ENCODE data around the gene HS3ST2. TPM values are rescaled to one million over a fixed set of nuclear protein-coding genes. Genes with fewer than 3 reads are reported as not detected.

HS3ST2 gene
- polyA plus RNA-seq, 2 donors, result 0.08 TPM

- 66 to 79% methylated on average over 5 of the region's 5 CpGs for WGBS, 2 donors
- H3K27ac ChIP-seq (ENCODE audit: low read depth in 2 of 2, low read length in 1 of 2), result no peak overlapping the region
- H3K4me1 ChIP-seq (ENCODE audit: control insufficient read depth in 2 of 2, insufficient read depth in 2 of 2, low read length in 1 of 2), result no peaks in the 10 kb centered on the region
- H3K9me3 ChIP-seq (ENCODE audit: control insufficient read depth in 2 of 2, insufficient read depth in 1 of 2, low read depth in 1 of 2, low read length in 1 of 2), result no peaks in the 10 kb centered on the region
- no peak overlapping the region for H3K4me3 ChIP-seq (ENCODE audit: low read depth in 1 of 2, low read length in 2 of 2)
- H3K36me3 ChIP-seq (ENCODE audit: control insufficient read depth in 2 of 2, insufficient read depth in 2 of 2, low read length in 1 of 2), result no peaks in the 10 kb centered on the region
- H3K27me3 ChIP-seq (ENCODE audit: control insufficient read depth in 1 of 2, insufficient read depth in 2 of 2, low read length in 2 of 2), result no peaks in the 10 kb centered on the region
These were observed 28.4 kb upstream of the HS3ST2 start for GRCh38 chr16:22785552-22785951.

- H3K9me3 ChIP-seq (ENCODE audit: control insufficient read depth in 2 of 2, insufficient read depth in 1 of 2, low read depth in 1 of 2, low read length in 1 of 2), result no peaks in the 10 kb centered on the region
- H3K4me1 ChIP-seq (ENCODE audit: control insufficient read depth in 2 of 2, insufficient read depth in 2 of 2, low read length in 1 of 2), result no peaks in the 10 kb centered on the region
- H3K4me3 ChIP-seq (ENCODE audit: low read depth in 1 of 2, low read length in 2 of 2), result no peak overlapping the region
- H3K27me3 ChIP-seq (ENCODE audit: control insufficient read depth in 1 of 2, insufficient read depth in 2 of 2, low read length in 2 of 2), result no peaks in the 10 kb centered on the region
- no peaks in the 10 kb centered on the region for H3K36me3 ChIP-seq (ENCODE audit: control insufficient read depth in 2 of 2, insufficient read depth in 2 of 2, low read length in 1 of 2)
- H3K27ac ChIP-seq (ENCODE audit: low read depth in 2 of 2, low read length in 1 of 2), result no peak overlapping the region
- 93 to 94% methylated on average over 2 of the region's 2 CpGs for WGBS, 2 donors
These were observed 27.7 kb upstream of the HS3ST2 start for GRCh38 chr16:22786284-22786683.

- H3K27me3 ChIP-seq (ENCODE audit: control insufficient read depth in 1 of 2, insufficient read depth in 2 of 2, low read length in 2 of 2), result no peaks in the 10 kb centered on the region
- H3K4me1 ChIP-seq (ENCODE audit: control insufficient read depth in 2 of 2, insufficient read depth in 2 of 2, low read length in 1 of 2), result no peaks in the 10 kb centered on the region
- H3K27ac ChIP-seq (ENCODE audit: low read depth in 2 of 2, low read length in 1 of 2), result no peak overlapping the region
- H3K9me3 ChIP-seq (ENCODE audit: control insufficient read depth in 2 of 2, insufficient read depth in 1 of 2, low read depth in 1 of 2, low read length in 1 of 2), result no peaks in the 10 kb centered on the region
- WGBS, 2 donors, result 67 to 73% methylated on average over 4 of the region's 4 CpGs
- no peak overlapping the region for H3K4me3 ChIP-seq (ENCODE audit: low read depth in 1 of 2, low read length in 2 of 2)
- H3K36me3 ChIP-seq (ENCODE audit: control insufficient read depth in 2 of 2, insufficient read depth in 2 of 2, low read length in 1 of 2), result no peaks in the 10 kb centered on the region
These were observed 27.3 kb upstream of the HS3ST2 start for GRCh38 chr16:22786691-22787090.

- Histone ChIP-seq H3K27ac (ENCODE audit: low read depth in 2 of 2, low read length in 1 of 2) (no peak overlapping the region), H3K4me1 (ENCODE audit: control insufficient read depth in 2 of 2, insufficient read depth in 2 of 2, low read length in 1 of 2) (no peaks in the 10 kb centered on the region), H3K36me3 (ENCODE audit: control insufficient read depth in 2 of 2, insufficient read depth in 2 of 2, low read length in 1 of 2) (no peaks in the 10 kb centered on the region), H3K4me3 (ENCODE audit: low read depth in 1 of 2, low read length in 2 of 2) (no peak overlapping the region), H3K9me3 (ENCODE audit: control insufficient read depth in 2 of 2, insufficient read depth in 1 of 2, low read depth in 1 of 2, low read length in 1 of 2) (no peaks in the 10 kb centered on the region), H3K27me3 (ENCODE audit: control insufficient read depth in 1 of 2, insufficient read depth in 2 of 2, low read length in 2 of 2) (no peaks in the 10 kb centered on the region)
- 60 to 62% methylated on average over 10 of the region's 10 CpGs for WGBS, 2 donors
These were observed 26.3 kb upstream of the HS3ST2 start for GRCh38 chr16:22787466-22788192.

GRCh38 chr16:22788193-22788530 lies 25.8 kb upstream of the HS3ST2 start:
- Histone ChIP-seq H3K4me1 (ENCODE audit: control insufficient read depth in 2 of 2, insufficient read depth in 2 of 2, low read length in 1 of 2) (no peaks in the 10 kb centered on the region), H3K27me3 (ENCODE audit: control insufficient read depth in 1 of 2, insufficient read depth in 2 of 2, low read length in 2 of 2) (no peaks in the 10 kb centered on the region), H3K36me3 (ENCODE audit: control insufficient read depth in 2 of 2, insufficient read depth in 2 of 2, low read length in 1 of 2) (no peaks in the 10 kb centered on the region), H3K27ac (ENCODE audit: low read depth in 2 of 2, low read length in 1 of 2) (no peak overlapping the region), H3K9me3 (ENCODE audit: control insufficient read depth in 2 of 2, insufficient read depth in 1 of 2, low read depth in 1 of 2, low read length in 1 of 2) (no peaks in the 10 kb centered on the region), H3K4me3 (ENCODE audit: low read depth in 1 of 2, low read length in 2 of 2) (no peak overlapping the region)
- WGBS, 2 donors, result 38 to 56% methylated on average over 3 of the region's 3 CpGs

GRCh38 chr16:22789281-22789945 lies 24.5 kb upstream of the HS3ST2 start:
- 64 to 65% methylated on average over 9 of the region's 9 CpGs for WGBS, 2 donors
- no peaks in the 10 kb centered on the region for H3K4me1 ChIP-seq (ENCODE audit: control insufficient read depth in 2 of 2, insufficient read depth in 2 of 2, low read length in 1 of 2)
- H3K36me3 ChIP-seq (ENCODE audit: control insufficient read depth in 2 of 2, insufficient read depth in 2 of 2, low read length in 1 of 2), result no peaks in the 10 kb centered on the region
- H3K27ac ChIP-seq (ENCODE audit: low read depth in 2 of 2, low read length in 1 of 2), result no peak overlapping the region
- no peak overlapping the region for H3K4me3 ChIP-seq (ENCODE audit: low read depth in 1 of 2, low read length in 2 of 2)
- peaks cover 4 to 7% of the 10 kb centered on the region in 2 donors for H3K9me3 ChIP-seq (ENCODE audit: control insufficient read depth in 2 of 2, insufficient read depth in 1 of 2, low read depth in 1 of 2, low read length in 1 of 2)
- H3K27me3 ChIP-seq (ENCODE audit: control insufficient read depth in 1 of 2, insufficient read depth in 2 of 2, low read length in 2 of 2), result no peaks in the 10 kb centered on the region

- WGBS, 2 donors, result 91 to 94% methylated on average over 2 of the region's 2 CpGs
- Histone ChIP-seq H3K27ac (ENCODE audit: low read depth in 2 of 2, low read length in 1 of 2) (no peak overlapping the region), H3K36me3 (ENCODE audit: control insufficient read depth in 2 of 2, insufficient read depth in 2 of 2, low read length in 1 of 2) (no peaks in the 10 kb centered on the region), H3K9me3 (ENCODE audit: control insufficient read depth in 2 of 2, insufficient read depth in 1 of 2, low read depth in 1 of 2, low read length in 1 of 2) (peaks cover 5 to 8% of the 10 kb centered on the region in 2 donors), H3K27me3 (ENCODE audit: control insufficient read depth in 1 of 2, insufficient read depth in 2 of 2, low read length in 2 of 2) (no peaks in the 10 kb centered on the region), H3K4me1 (ENCODE audit: control insufficient read depth in 2 of 2, insufficient read depth in 2 of 2, low read length in 1 of 2) (no peaks in the 10 kb centered on the region), H3K4me3 (ENCODE audit: low read depth in 1 of 2, low read length in 2 of 2) (no peak overlapping the region)
These were observed 16.4 kb upstream of the HS3ST2 start for GRCh38 chr16:22797551-22797950.

GRCh38 chr16:22799113-22799512 lies 14.8 kb upstream of the HS3ST2 start:
- H3K4me3 ChIP-seq (ENCODE audit: low read depth in 1 of 2, low read length in 2 of 2), result no peak overlapping the region
- H3K4me1 ChIP-seq (ENCODE audit: control insufficient read depth in 2 of 2, insufficient read depth in 2 of 2, low read length in 1 of 2), result no peaks in the 10 kb centered on the region
- no peaks in the 10 kb centered on the region for H3K36me3 ChIP-seq (ENCODE audit: control insufficient read depth in 2 of 2, insufficient read depth in 2 of 2, low read length in 1 of 2)
- H3K9me3 ChIP-seq (ENCODE audit: control insufficient read depth in 2 of 2, insufficient read depth in 1 of 2, low read depth in 1 of 2, low read length in 1 of 2), result peaks cover 3 to 4% of the 10 kb centered on the region in 2 donors
- WGBS, 2 donors, result 64 to 69% methylated on average over 2 of the region's 2 CpGs
- H3K27me3 ChIP-seq (ENCODE audit: control insufficient read depth in 1 of 2, insufficient read depth in 2 of 2, low read length in 2 of 2), result no peaks in the 10 kb centered on the region
- H3K27ac ChIP-seq (ENCODE audit: low read depth in 2 of 2, low read length in 1 of 2), result no peak overlapping the region

- no peak overlapping the region for H3K4me3 ChIP-seq (ENCODE audit: low read depth in 1 of 2, low read length in 2 of 2)
- no peaks in the 10 kb centered on the region for H3K4me1 ChIP-seq (ENCODE audit: control insufficient read depth in 2 of 2, insufficient read depth in 2 of 2, low read length in 1 of 2)
- no peaks in the 10 kb centered on the region for H3K9me3 ChIP-seq (ENCODE audit: control insufficient read depth in 2 of 2, insufficient read depth in 1 of 2, low read depth in 1 of 2, low read length in 1 of 2)
- no peaks in the 10 kb centered on the region for H3K36me3 ChIP-seq (ENCODE audit: control insufficient read depth in 2 of 2, insufficient read depth in 2 of 2, low read length in 1 of 2)
- H3K27ac ChIP-seq (ENCODE audit: low read depth in 2 of 2, low read length in 1 of 2), result no peak overlapping the region
- H3K27me3 ChIP-seq (ENCODE audit: control insufficient read depth in 1 of 2, insufficient read depth in 2 of 2, low read length in 2 of 2), result no peaks in the 10 kb centered on the region
- 75 to 78% methylated on average over 5 of the region's 5 CpGs for WGBS, 2 donors
These were observed 9.1 kb upstream of the HS3ST2 start for GRCh38 chr16:22804893-22805292.

- H3K27me3 ChIP-seq (ENCODE audit: control insufficient read depth in 1 of 2, insufficient read depth in 2 of 2, low read length in 2 of 2), result no peaks in the 10 kb centered on the region
- no peaks in the 10 kb centered on the region for H3K4me1 ChIP-seq (ENCODE audit: control insufficient read depth in 2 of 2, insufficient read depth in 2 of 2, low read length in 1 of 2)
- no peaks in the 10 kb centered on the region for H3K9me3 ChIP-seq (ENCODE audit: control insufficient read depth in 2 of 2, insufficient read depth in 1 of 2, low read depth in 1 of 2, low read length in 1 of 2)
- no peak overlapping the region for H3K4me3 ChIP-seq (ENCODE audit: low read depth in 1 of 2, low read length in 2 of 2)
- no peaks in the 10 kb centered on the region for H3K36me3 ChIP-seq (ENCODE audit: control insufficient read depth in 2 of 2, insufficient read depth in 2 of 2, low read length in 1 of 2)
- no peak overlapping the region for H3K27ac ChIP-seq (ENCODE audit: low read depth in 2 of 2, low read length in 1 of 2)
These were observed 8.6 kb upstream of the HS3ST2 start for GRCh38 chr16:22805326-22805725.

All from esophagus (tissue), 2 donors.